Epidermal melanocyte (primary cell): ENCODE results near the gene POLR3K.

Experiments used
- DNase-seq: peaks from one replicate; pipeline ENCODE4 v3.0.0; 2011; ENCODE audit warnings: low spot score; ENCODE audit not compliant: insufficient read length

The POLR3K gene

GRCh38 chr16:53346-54236, at the start of gene POLR3K, which contains the start of gene SNRNP25:
Gene POLR3K (minus strand): TSS chr16:53608. CDS start chr16:53586, 22 bp downstream.
Gene SNRNP25 (plus strand): TSS chr16:53828. CDS start chr16:54017, 189 bp downstream.
- DNase-seq: peak; percentile 100

DNA sequence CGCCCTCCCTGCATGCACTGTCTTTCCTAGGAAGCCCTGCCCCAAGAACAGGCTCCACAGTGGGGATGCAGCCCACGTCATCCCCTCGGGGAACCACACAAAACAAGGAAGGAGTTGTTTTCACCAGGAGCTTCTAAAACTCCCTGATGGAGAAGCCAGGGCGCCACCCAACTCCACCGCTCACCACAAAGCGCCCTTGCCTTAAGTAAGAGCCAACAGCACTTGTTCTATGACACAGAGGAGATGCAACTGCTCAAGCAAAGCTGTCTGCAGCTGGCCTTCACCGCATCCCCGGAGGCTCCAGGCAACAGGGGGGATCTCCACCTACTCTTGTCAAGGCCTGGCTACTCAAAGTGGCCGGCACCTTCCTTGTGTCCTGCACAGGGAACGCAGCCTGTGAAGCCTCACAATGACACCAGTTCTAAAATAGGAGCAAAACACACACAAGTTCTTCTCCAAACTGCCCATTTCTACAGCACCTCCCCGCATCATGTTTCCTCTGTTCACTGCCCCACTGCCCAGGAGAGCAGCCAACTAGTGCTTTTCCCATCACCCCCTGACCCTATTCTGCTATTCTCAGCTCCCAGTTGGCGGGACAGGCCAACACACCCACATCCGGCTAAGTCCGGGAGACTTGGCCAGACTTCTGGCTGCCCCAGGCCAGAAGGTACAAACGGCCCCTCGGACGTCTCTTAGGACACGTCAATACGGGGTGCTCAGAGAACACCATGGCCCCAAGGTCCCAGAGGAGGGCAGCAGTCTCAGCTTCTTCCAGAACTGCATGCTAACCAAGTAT, 48.9 kb upstream of the POLR3K start:
- DNase-seq: peak; percentile 57

DNA sequence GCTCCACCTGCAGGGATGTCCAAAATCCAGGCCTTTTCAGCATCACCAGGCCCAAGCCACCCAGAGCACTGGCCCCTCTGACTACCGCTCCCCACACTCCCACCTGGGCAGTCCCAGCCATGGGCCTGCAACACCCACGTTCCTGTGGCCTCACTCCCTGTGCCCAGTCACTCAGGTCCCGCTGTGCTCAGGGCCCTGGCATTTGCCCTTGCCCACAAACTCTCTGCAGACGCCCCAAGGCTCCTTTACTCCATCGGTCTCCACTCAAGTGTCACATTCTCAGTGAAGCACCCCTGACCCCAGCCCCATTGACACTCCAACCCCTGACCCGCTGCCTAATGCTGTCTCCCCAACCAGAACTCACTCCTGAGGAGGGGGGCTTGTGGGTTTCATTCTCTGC, 48.2 kb upstream of the POLR3K start:
- no peak for DNase-seq

DNA sequence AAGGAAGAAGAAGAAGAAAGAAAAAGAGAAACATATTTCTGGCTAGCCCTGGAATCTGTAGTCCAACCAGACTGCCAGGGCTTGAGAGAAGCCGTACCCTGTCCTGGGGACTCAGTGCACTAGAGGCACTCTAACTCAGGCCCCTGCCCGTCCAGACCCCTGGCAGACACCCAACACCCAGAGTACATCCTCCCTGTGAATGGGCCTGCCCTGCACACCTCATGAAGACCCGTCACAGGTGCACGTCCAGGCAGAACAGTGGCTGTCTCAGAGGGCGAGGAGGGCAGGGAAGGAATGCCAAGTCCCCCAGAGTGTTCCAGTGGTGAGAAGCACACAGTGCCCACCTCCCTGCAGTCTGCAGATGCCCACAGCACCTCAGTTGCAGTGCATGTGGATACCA, 47.6 kb upstream of the POLR3K start:
- DNase-seq: no peak

DNA sequence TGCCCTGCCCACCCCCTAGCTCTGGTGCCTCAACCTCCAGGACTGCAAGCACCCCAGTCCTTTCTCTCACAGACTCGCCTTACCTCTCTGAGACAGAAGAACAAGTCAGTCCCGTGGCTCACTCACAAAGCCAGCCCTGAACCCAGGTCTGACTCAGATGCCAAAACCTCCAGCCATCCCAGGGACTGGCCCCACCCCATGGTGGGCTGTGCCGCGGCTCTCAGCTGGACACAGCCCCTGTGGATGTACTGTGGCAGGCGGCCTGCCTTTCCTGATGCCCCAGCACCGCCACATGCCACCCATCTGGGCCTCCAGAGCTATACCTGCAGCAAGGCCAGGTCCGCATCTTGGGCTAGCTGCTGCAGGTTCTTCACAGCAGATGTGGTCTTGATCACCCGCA, 44.4 kb upstream of the POLR3K start:
- no peak for DNase-seq

DNA sequence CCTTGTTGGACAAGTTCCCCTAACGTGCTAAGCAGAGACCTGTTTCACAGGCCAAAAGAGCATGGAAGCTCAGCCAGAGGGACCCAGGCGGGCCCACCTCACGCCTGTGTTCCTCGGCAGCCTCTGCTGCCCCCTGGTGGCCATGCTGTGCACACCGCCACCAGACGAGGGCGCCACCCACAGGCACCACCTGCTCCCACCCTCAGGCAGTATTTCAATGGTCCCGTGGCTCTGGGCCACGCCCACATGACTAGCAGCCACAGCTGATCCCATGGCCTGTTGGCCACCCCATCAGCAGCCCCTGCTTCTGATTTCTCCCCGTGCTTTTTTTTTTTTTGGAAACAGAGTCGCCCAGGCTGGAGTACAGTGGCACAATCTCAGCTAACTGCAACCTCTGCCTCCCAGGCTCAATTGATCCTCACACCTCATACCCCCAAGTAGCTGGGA, 43.5 kb upstream of the POLR3K start:
- DNase-seq: peak; percentile 91

GRCh38 chr16:94918-95265, 41.5 kb upstream of the POLR3K start:
- DNase-seq: no peak

GRCh38 chr16:92431-93339, 39.3 kb upstream of the POLR3K start:
- peak; percentile 9 for DNase-seq

DNA sequence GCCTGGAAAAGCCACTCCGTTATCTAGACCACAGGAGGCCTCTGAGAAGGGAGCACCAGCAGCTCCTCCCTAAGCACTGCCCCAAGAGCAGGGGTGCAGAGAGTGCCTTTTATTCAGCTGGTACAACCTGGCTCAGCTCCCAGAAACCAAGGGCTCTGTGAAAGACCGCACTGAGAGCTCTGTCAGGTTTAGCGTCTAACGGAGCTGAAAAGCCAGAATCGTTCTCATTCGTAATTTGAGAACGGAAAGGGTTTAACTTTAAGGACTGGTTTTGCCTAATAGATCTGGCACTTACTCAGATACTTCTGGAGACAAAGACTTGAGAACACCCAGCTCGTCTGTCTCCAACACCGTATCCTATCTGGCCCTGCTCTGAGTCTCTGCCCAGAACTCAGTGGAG, 38.1 kb upstream of the POLR3K start:
- peak; percentile 33 for DNase-seq

DNA sequence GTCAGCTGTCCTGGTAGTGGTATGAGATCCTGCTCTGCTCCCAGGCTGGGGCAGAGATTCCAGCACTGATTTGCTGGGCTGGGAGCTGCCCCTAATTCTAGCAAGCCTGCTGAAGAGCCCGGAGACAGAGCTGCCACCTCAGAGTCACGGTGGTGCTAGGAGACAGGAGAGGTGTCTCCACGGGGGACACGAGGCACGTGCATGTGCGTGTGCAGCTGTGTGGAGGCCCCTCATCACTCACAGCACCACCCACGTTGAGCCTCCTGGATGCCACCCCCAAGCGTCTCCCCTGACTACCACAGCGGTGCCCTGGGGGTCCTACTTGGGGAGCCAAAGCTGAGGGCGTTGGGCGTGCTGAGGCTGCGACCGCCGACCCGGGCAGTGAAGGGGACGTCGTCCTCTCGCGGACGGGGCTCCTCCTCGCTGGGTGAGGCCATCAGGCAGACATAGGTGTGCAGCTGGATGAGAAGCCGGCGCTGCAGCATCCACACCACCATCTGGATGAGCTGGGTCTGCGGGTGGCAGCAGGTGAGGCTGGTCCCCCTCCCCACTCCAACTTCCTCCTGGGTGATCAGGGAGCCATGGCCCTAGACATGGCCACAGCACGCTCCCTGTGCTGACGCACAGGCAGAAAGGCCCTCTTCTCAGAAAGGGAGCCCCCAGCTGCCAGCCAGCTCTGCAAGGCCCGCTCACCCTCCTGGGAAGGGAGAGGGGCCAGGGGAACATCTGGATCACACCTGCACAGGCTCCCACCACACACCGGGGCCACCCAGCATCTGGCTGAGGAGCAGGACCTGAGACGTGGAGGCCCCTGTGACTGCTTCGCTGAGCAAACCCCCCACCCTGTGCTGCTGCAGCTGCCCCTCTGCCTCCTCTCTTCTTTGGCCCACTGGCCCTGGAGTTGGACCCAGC, 36.2 kb upstream of the POLR3K start:
- no peak for DNase-seq

DNA sequence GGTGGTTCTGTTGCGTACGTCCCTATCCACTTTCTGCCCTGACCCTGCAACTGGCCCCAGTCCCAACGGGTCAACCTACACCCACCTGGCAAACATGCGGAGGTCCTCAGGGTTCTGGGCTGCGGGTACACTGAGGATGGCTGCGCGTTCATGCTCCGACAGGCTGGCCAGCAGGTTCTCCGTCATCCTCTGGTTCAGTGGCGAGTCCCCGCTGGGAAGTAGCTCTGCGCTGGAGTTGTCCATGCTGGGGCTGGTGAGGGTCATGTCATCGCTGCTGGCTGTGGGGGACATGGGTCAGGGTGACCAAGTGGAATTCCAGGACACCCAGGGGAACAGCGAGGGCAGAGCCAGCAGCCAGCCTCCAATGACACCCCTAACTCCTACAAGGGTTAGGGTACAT, 35.2 kb upstream of the POLR3K start:
- no peak for DNase-seq

- DNase-seq: no peak
These were observed 33.1 kb upstream of the POLR3K start for GRCh38 chr16:86483-86952.

- no peak for DNase-seq
These were observed 32.5 kb upstream of the POLR3K start for GRCh38 chr16:85865-86264.

GRCh38 chr16:85407-85782, 32.0 kb upstream of the POLR3K start:
- DNase-seq: no peak

GRCh38 chr16:84718-85406, 31.5 kb upstream of the POLR3K start:
- DNase-seq: peak; percentile 82

DNA sequence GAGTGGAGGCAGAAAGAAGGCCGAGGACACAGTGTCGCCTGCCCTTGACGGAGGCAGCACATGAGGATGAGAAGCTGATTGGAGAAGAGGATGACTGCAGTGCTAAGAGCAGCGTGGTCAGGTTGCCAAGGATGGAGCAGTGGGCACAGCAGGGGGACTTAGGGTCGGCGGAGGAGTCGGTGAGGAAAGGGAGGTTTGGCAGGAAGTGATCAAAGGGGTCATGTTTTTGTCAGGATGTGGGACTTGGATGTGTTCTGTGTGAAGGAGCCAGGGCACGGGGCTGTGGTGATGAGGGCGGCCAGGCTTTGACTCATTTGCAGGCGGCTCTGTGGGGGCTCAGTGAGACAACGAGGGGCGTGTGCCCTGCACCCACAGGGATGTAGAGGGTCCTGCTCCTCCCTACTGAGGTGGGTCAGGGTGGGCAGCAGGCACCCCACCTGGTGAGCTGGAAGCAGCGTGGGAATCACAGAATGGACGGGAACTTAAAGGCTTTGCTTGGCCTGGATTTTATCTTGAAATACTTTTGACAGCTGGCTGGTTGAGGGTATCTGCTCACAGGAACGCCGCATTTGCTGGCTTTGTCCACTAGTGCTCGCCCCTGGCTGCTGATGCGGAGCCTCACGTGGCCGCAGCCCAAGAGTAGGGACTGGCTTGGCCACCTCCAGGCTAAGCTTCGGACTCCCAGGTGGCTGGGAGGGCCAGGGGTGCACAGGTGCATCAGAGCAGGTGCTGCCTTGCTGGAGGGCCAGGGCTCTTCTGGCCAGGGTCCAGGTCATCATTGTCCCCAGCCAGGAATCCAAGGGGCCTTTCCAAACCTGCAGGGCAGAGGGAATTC, 30.6 kb upstream of the POLR3K start:
- no peak for DNase-seq

GRCh38 chr16:83060-83603, 29.7 kb upstream of the POLR3K start:
- DNase-seq: no peak
